H9 (cell line): ENCODE measurements around the gene RNF224. TPM values are rescaled to one million over a fixed set of nuclear protein-coding genes. Genes with fewer than 3 reads are reported as not detected.

Source experiments
- DNase-seq: peaks from one replicate; pipeline ENCODE4 v3.0.0-alpha.2; 2017
- H2AFZ ChIP-seq: one replicate; pipeline ENCODE4 v1.6.1; 2013; ENCODE audit warnings: mild to moderate bottlenecking, low read length, control low read depth, moderate library complexity
- H2AK5ac ChIP-seq: 2 replicates; pipeline ENCODE4 v1.6.1; 2013; ENCODE audit warnings: low read length, control low read depth, mixed read lengths; ENCODE audit not compliant: insufficient read length
- H2BK120ac ChIP-seq: one replicate; pipeline ENCODE4 v1.6.1; 2013; ENCODE audit warnings: low read depth, mild to moderate bottlenecking, low read length, control low read depth, inconsistent platforms; ENCODE audit not compliant: poor library complexity, severe bottlenecking
- H2BK12ac ChIP-seq: 2 replicates; pipeline ENCODE4 v1.6.1; 2013; ENCODE audit warnings: low read length, control low read depth, mixed read lengths, low read depth; ENCODE audit not compliant: insufficient read length
- H2BK15ac ChIP-seq: 2 replicates; pipeline ENCODE4 v1.6.1; 2013; ENCODE audit warnings: low read depth, low read length, control low read depth
- H2BK20ac ChIP-seq: one replicate; pipeline ENCODE4 v1.6.1; 2013; ENCODE audit warnings: low read depth, mild to moderate bottlenecking, low read length, control low read depth, inconsistent platforms; ENCODE audit not compliant: poor library complexity, severe bottlenecking
- H2BK5ac ChIP-seq: 2 replicates; pipeline ENCODE4 v1.6.1; 2013; ENCODE audit warnings: low read length, control low read depth, mixed read lengths; ENCODE audit not compliant: insufficient read length
- H3K14ac ChIP-seq: 2 replicates; pipeline ENCODE4 v1.6.1; 2013; ENCODE audit warnings: low read length, control low read depth; ENCODE audit not compliant: insufficient read depth
- H3K18ac ChIP-seq: 2 replicates; pipeline ENCODE4 v1.6.1; 2013; ENCODE audit warnings: low read depth, mild to moderate bottlenecking, mixed read lengths, low read length, control low read depth; ENCODE audit not compliant: insufficient read length
- H3K23ac ChIP-seq: 2 replicates; pipeline ENCODE4 v1.6.1; 2013; ENCODE audit warnings: low read length, control low read depth, mixed read lengths, low read depth; ENCODE audit not compliant: insufficient read length
- H3K23me2 ChIP-seq: 2 replicates; pipeline ENCODE4 v1.6.1; 2013; ENCODE audit warnings: low read depth, mild to moderate bottlenecking, mixed read lengths, low read length, control low read depth; ENCODE audit not compliant: insufficient read length, poor library complexity, severe bottlenecking
- H3K27ac ChIP-seq: 2 replicates; pipeline ENCODE4 v1.5.1; 2013; ENCODE audit warnings: low read length, control low read depth, mixed read lengths, low read depth; ENCODE audit not compliant: insufficient read length
- H3K27me3 ChIP-seq: 2 replicates; pipeline ENCODE4 v1.6.1; 2013; ENCODE audit warnings: low read length, control low read depth, inconsistent platforms; ENCODE audit not compliant: insufficient read depth
- H3K4ac ChIP-seq: 2 replicates; pipeline ENCODE4 v1.6.1; 2013; ENCODE audit warnings: low read depth, mild to moderate bottlenecking, control low read depth, inconsistent platforms, low read length, moderate library complexity
- H3K4me1 ChIP-seq: 2 replicates; pipeline ENCODE4 v1.6.1; 2013; ENCODE audit warnings: low read length, control low read depth, inconsistent platforms; ENCODE audit not compliant: insufficient read depth
- H3K4me2 ChIP-seq: 2 replicates; pipeline ENCODE4 v1.6.1; 2013; ENCODE audit warnings: low read length, control low read depth, mixed read lengths; ENCODE audit not compliant: insufficient read length, insufficient read depth
- H3K56ac ChIP-seq: 2 replicates; pipeline ENCODE4 v1.6.1; 2013; ENCODE audit warnings: low read depth, mild to moderate bottlenecking, mixed read lengths, low read length, control low read depth; ENCODE audit not compliant: insufficient read length
- H3K79me1 ChIP-seq: 2 replicates; pipeline ENCODE4 v1.6.1; 2013; ENCODE audit warnings: low read depth, mild to moderate bottlenecking, moderate library complexity, low read length, control low read depth, inconsistent platforms; ENCODE audit not compliant: insufficient read depth, poor library complexity, severe bottlenecking
- H3K79me2 ChIP-seq: 2 replicates; pipeline ENCODE4 v1.6.1; 2013; ENCODE audit warnings: low read length, control low read depth, inconsistent platforms; ENCODE audit not compliant: insufficient read depth
- H3K9ac ChIP-seq: 2 replicates; pipeline ENCODE4 v1.6.1; 2013; ENCODE audit warnings: low read length, control low read depth, mixed read lengths; ENCODE audit not compliant: insufficient read length; ENCODE audit errors: extremely low read depth
- H3K9me3 ChIP-seq: one replicate; pipeline ENCODE4 v1.6.1; 2013; ENCODE audit warnings: low read depth, low read length, inconsistent platforms; ENCODE audit not compliant: control insufficient read depth
- H3T11ph ChIP-seq: one replicate; pipeline ENCODE4 v1.6.1; 2013; ENCODE audit warnings: mild to moderate bottlenecking, low read length, control low read depth, inconsistent platforms
- H4K20me1 ChIP-seq: one replicate; pipeline ENCODE4 v1.6.1; 2013; ENCODE audit not compliant: control insufficient read depth, insufficient read length, insufficient read depth
- H4K5ac ChIP-seq: 2 replicates; pipeline ENCODE4 v1.6.1; 2013; ENCODE audit warnings: low read depth, mild to moderate bottlenecking, mixed read lengths, low read length, control low read depth; ENCODE audit not compliant: insufficient read length
- H4K8ac ChIP-seq: replicated peaks from 2 replicates; pipeline ENCODE4 v1.6.1; 2013; ENCODE audit warnings: low read length, control low read depth, mixed read lengths, low read depth; ENCODE audit not compliant: insufficient read length
- H4K91ac ChIP-seq: 2 replicates; pipeline ENCODE4 v1.6.1; 2013; ENCODE audit warnings: low read depth, mild to moderate bottlenecking, moderate library complexity, mixed read lengths, low read length, control low read depth; ENCODE audit not compliant: insufficient read length
- H3K27ac Mint-ChIP-seq, 3 experiments: 2 replicates in 2 of 3; 3 replicates in 1 of 3; pipeline ENCODE4 v1.8.0; 2020 to 2021; ENCODE audit warnings: mixed read lengths in 3 of 3, mild to moderate bottlenecking in 1 of 3, moderate library complexity in 1 of 3
- H3K27me3 Mint-ChIP-seq: 2 replicates; pipeline ENCODE4 v1.8.0; 2021; ENCODE audit warnings: low read depth, mild to moderate bottlenecking, moderate library complexity, mixed read lengths
- H3K36me3 Mint-ChIP-seq, 3 experiments: 2 replicates in 2 of 3; 3 replicates in 1 of 3; pipeline ENCODE4 v1.8.0; 2020 to 2021; ENCODE audit warnings: low read depth in 3 of 3, mixed read lengths in 3 of 3; ENCODE audit not compliant: insufficient read depth in 1 of 3
- H3K4me1 Mint-ChIP-seq, 2 experiments: 2 replicates each; pipeline ENCODE4 v1.8.0; 2020; ENCODE audit warnings: mixed read lengths in 2 of 2
- H3K4me3 Mint-ChIP-seq, 2 experiments: 2 replicates in 1 of 2; 3 replicates in 1 of 2; pipeline ENCODE4 v1.8.0; 2020 to 2021; ENCODE audit warnings: mild to moderate bottlenecking in 2 of 2, mixed read lengths in 2 of 2, moderate library complexity in 1 of 2
- H3K9me3 Mint-ChIP-seq, 2 experiments: 2 replicates in 1 of 2; 3 replicates in 1 of 2; pipeline ENCODE4 v1.8.0; 2020; ENCODE audit warnings: mild to moderate bottlenecking in 2 of 2, mixed read lengths in 2 of 2, moderate library complexity in 1 of 2
- WGBS: extraction: QIAGEN DNeasy Blood & Tissue Kit; methylation state at CpG from one replicate; pipeline ENCODE4 v1.1.7; 2013; ENCODE audit warnings: missing lambda C conversion rate, low lambda C conversion rate, mixed read lengths; ENCODE audit not compliant: insufficient read length; ENCODE audit errors: extremely low coverage; 5-methylcytosine and 5-hydroxymethylcytosine counted together
- total RNA-seq: library from RNA; stranded (reverse); gene quantifications from 2 replicates; pipeline ENCODE4 v1.2.1, GENCODE V29; 2021
- TF ChIP-seq, protein P1 (sequence below): fragments of 200-600 bp; sonication (generic); conservative IDR thresholded peaks from 3 replicates; pipeline ENCODE4 v1.8.0; 2021; ENCODE audit warnings: antibody characterized with exemption, mild to moderate bottlenecking

Gene RNF224
- total RNA-seq, 1 experiment from 2014 or later, result 0.15 TPM

DNA sequence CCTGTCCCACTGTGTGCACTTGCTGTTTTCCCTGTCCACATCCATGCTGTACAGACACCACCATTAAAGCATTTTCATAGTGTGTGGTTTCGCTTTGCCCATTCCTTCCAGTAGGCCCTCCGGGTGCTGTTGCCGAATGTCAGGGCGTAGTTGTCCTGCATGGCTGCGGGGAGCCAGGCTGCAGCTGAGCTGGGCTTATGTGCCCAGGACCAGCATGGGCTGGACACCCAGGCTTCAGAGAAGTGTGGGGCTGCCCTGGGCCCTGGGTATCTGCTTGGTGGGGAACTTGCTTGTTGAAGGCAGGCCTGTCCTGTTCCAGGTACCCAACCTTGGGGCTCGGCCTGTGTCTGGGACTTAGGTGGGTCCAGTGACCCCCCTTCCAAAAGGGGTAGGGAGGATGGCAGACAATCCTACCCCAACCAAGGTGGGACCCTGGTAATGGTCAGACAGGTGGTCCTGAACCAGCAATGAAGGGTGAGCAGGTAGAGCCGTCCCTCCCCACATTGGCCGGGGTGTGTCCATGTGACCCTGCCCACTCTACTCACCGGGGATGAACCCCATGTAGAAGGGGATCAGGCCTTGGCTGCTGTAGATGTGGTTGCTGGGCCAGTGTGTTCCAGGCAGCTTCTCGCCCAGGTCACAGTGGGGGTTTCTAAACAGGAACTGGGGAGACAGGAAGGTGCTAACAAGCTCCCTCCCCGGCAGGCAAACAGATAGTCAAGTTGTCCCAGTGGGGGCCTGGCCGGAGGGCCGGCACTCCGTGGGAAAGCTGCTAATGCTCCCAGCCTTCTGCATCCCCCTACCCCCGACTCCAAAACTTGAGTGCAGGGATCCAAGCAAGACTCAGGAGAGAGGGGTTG is 16.6 kb downstream of the RNF224 start:
- no peak overlapping the region for H2BK120ac ChIP-seq
- peaks cover 3% of the 10 kb centered on the region for H4K20me1 ChIP-seq
- no CpG with 5 or more reads among the region's 15 CpGs for WGBS
- H3K56ac ChIP-seq, result no peak overlapping the region
- no peak overlapping the region for H2AFZ ChIP-seq
- peaks cover 26% of the 10 kb centered on the region for H3K27me3 Mint-ChIP-seq
- H3K9ac ChIP-seq, result no peak overlapping the region
- TF ChIP-seq, protein P1, sequence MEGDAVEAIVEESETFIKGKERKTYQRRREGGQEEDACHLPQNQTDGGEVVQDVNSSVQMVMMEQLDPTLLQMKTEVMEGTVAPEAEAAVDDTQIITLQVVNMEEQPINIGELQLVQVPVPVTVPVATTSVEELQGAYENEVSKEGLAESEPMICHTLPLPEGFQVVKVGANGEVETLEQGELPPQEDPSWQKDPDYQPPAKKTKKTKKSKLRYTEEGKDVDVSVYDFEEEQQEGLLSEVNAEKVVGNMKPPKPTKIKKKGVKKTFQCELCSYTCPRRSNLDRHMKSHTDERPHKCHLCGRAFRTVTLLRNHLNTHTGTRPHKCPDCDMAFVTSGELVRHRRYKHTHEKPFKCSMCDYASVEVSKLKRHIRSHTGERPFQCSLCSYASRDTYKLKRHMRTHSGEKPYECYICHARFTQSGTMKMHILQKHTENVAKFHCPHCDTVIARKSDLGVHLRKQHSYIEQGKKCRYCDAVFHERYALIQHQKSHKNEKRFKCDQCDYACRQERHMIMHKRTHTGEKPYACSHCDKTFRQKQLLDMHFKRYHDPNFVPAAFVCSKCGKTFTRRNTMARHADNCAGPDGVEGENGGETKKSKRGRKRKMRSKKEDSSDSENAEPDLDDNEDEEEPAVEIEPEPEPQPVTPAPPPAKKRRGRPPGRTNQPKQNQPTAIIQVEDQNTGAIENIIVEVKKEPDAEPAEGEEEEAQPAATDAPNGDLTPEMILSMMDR, result no peak
- H3K27ac Mint-ChIP-seq, result peak overlapping the region; percentile 39 to 80 (median 79); a peak in 5 of 7 replicates
- no peak overlapping the region for H3K27ac ChIP-seq
- H2BK5ac ChIP-seq, result no peak overlapping the region
- H3K4me3 Mint-ChIP-seq, result peak overlapping the region; percentile 77 to 86; a peak in 4 of 5 replicates
- H3K4me1 Mint-ChIP-seq, result peaks cover 21 to 30% of the 10 kb centered on the region in 2 experiments
- H3K4ac ChIP-seq, result no peak overlapping the region
- H2BK12ac ChIP-seq, result no peak overlapping the region
- no peak overlapping the region for H3T11ph ChIP-seq
- H3K4me1 ChIP-seq, result no peaks in the 10 kb centered on the region; the same call in 1 of the 2 replicates
- no peaks in the 10 kb centered on the region; a peak in 2 of 5 replicates for H3K9me3 Mint-ChIP-seq
- H3K23me2 ChIP-seq, result peaks cover 12% of the 10 kb centered on the region
- no peaks in the 10 kb centered on the region for H3K79me1 ChIP-seq
- H3K14ac ChIP-seq, result no peak overlapping the region
- H2BK20ac ChIP-seq, result no peak overlapping the region
- H4K8ac ChIP-seq, result no peak overlapping the region
- H3K36me3 Mint-ChIP-seq, result peaks cover 19 to 26% (median 23%) of the 10 kb centered on the region in 3 experiments
- no peak overlapping the region for H3K23ac ChIP-seq
- no peak overlapping the region for H3K4me2 ChIP-seq
- no peak overlapping the region for H2BK15ac ChIP-seq
- DNase-seq, result no peak
- H4K5ac ChIP-seq, result no peak overlapping the region
- H3K9me3 ChIP-seq, result no peaks in the 10 kb centered on the region
- H3K27me3 ChIP-seq, result no peaks in the 10 kb centered on the region
- no peak overlapping the region for H2AK5ac ChIP-seq
- no peak overlapping the region for H3K18ac ChIP-seq
- no peak overlapping the region for H4K91ac ChIP-seq
- no peaks in the 10 kb centered on the region for H3K79me2 ChIP-seq
